ENCODE results near the gene NKX2-3. TPM values are rescaled to one million over a fixed set of nuclear protein-coding genes. Genes with fewer than 3 reads are reported as not detected.

NKX2-3 gene
- total and polyA plus RNA-seq, 10 donors = 10.8 to 69.1 (median 31.1) TPM

DNA sequence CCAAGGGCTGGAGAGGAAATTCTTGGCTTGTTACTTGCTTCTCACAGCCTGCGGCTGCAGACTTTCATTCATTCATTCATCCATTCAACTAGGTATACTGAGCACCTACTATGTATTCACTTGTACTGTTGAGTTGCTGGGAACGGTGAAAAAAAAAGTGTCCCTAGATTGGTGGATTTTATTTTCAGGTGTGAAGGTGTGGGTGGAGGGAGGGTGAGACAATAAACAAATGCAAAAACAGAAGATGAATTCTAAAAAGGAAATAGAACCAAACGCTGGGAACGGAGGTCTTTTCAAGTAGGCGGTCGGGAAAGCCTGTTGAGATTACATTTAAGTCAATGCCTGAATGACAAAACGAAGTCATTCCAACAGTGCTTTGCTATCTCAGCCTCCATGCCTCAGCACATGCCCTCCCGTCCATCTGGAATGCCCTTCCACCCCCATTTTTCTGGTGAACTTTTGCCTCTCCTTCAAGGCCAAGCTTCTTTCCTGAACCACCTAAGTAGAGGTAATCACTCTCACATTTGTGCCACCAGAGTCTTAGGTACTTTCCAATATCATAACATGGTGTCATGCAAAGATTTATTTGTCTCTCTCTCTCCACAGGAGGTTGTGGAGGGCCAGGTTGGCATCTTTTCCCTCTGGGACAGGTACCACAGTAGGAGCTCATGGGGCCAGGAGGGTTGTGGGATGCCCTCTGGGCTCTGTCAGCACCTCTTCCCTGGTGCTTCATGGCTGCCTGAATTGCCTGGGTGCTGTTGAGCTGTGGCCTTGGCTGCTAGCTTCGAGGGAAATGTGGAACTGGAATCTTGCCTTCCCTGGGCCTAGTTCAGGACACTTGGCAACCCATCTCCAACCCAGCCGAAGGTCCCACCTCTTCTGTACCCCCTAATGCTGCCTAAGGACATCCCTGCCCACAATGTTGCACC, 5.5 kb downstream of the NKX2-3 start:
- 53 to 79% (median 68%) methylated on average over 10 of the region's 10 CpGs for WGBS, 5 donors
- intact Hi-C loops (cut with DNase I; ENCODE audit: low total_unique reads) = loop anchor here (10.0 kb wide), 1 partner anchor 103 kb away; the partner anchor contains the start of gene GOT1
- H3K4me1 ChIP-seq = peaks cover 17 to 85% (median 62%) of the 10 kb centered on the region in 6 donors
- H3K27ac ChIP-seq = peak overlapping the region; percentile 35 to 95 (median 84)
- peaks cover 0 to 18% (median 0%) of the 10 kb centered on the region in 6 donors for H3K36me3 ChIP-seq
- peaks cover 0 to 100% (median 65%) of the 10 kb centered on the region in 7 donors for H3K27me3 ChIP-seq (replicated peaks in 1 of 7)
- TF ChIP-seq, protein P1, sequence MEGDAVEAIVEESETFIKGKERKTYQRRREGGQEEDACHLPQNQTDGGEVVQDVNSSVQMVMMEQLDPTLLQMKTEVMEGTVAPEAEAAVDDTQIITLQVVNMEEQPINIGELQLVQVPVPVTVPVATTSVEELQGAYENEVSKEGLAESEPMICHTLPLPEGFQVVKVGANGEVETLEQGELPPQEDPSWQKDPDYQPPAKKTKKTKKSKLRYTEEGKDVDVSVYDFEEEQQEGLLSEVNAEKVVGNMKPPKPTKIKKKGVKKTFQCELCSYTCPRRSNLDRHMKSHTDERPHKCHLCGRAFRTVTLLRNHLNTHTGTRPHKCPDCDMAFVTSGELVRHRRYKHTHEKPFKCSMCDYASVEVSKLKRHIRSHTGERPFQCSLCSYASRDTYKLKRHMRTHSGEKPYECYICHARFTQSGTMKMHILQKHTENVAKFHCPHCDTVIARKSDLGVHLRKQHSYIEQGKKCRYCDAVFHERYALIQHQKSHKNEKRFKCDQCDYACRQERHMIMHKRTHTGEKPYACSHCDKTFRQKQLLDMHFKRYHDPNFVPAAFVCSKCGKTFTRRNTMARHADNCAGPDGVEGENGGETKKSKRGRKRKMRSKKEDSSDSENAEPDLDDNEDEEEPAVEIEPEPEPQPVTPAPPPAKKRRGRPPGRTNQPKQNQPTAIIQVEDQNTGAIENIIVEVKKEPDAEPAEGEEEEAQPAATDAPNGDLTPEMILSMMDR (IDR thresholded peaks at IDR 0.05 in 8 of 11, conservative IDR thresholded peaks at IDR 0.05 in 3 of 11) = no peak
- no peak for TF ChIP-seq POLR2AphosphoS5 (IDR thresholded peaks at IDR 0.05)
- TF ChIP-seq POLR2A (IDR thresholded peaks at IDR 0.05) = no peak
- peak overlapping the region in 6 of 8 donors; percentile 19 to 77 (median 58) for H3K4me3 ChIP-seq
- H3K9me3 ChIP-seq = no peaks in the 10 kb centered on the region
- DNase-seq = no peak

DNA sequence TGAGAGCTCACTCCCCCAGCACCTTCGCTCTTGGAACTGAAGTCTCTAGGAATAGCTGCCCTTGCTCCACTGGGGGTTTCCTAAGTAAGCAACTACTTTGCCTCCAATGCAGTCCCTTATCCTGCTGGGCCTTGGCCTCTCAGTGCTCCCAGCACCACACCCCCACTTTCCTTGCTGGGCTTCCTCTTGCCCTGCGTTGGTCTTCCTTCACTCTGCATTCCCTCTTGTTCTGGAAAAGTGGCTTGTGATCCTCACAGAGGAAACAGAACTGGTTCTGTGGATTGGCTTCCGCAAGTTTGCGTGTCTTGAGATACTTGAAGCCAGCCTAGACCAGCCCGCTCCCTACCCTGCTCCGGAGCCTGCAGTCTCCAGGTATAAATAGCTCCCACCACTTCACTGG, 6.4 kb downstream of the NKX2-3 start:
- TF ChIP-seq POLR2AphosphoS5 (IDR thresholded peaks at IDR 0.05) = peak in 1 of 3 donors; percentile 63
- no peak for TF ChIP-seq POLR2A (IDR thresholded peaks at IDR 0.05)
- TF ChIP-seq, protein P1 (IDR thresholded peaks at IDR 0.05 in 8 of 11, conservative IDR thresholded peaks at IDR 0.05 in 3 of 11) = no peak
- Histone ChIP-seq H3K9me3 (no peaks in the 10 kb centered on the region), H3K4me3 (peak overlapping the region in 2 of 8 donors; percentile 5 to 77), H3K27me3 (replicated peaks in 1 of 7) (peaks cover 0 to 93% (median 56%) of the 10 kb centered on the region in 7 donors), H3K4me1 (peaks cover 17 to 76% (median 58%) of the 10 kb centered on the region in 6 donors), H3K27ac (peak overlapping the region; percentile 40 to 95 (median 84)), H3K36me3 (peaks cover 0 to 18% (median 0%) of the 10 kb centered on the region in 6 donors)
- intact Hi-C loops (cut with DNase I; ENCODE audit: low total_unique reads) = loop anchor here (10.0 kb wide), 1 partner anchor 104 kb away; the partner anchor contains the start of gene GOT1
- no peak for DNase-seq
- 70 to 84% (median 73%) methylated on average over 6 of the region's 6 CpGs for WGBS, 5 donors

DNA sequence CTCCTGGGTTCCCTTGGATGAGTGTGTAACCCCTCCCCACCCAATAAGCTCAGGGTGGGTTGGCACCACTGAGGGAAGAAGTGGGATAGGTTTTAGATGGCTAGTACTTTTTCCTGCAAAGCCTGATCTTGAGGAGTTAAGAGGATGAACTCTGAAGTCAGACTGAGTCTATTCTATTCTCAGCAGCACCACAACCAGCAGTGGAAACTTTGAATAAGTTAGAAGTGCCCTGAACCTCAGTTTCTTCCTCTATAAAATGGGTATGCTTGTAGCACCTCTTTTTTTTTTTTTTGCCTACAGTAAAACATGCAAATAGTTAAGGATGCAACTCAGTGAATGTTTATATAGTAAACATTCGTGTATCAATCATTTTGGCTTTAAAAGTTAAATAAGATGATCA, 7.1 kb downstream of the NKX2-3 start:
- peaks cover 0 to 92% (median 49%) of the 10 kb centered on the region in 7 donors for H3K27me3 ChIP-seq (replicated peaks in 1 of 7)
- no peaks in the 10 kb centered on the region for H3K9me3 ChIP-seq
- WGBS, 5 donors = 25 to 50% (median 30%) methylated on average over 1 of the region's 1 CpG
- intact Hi-C loops (cut with DNase I; ENCODE audit: low total_unique reads) = loop anchor here (10.0 kb wide), 2 partner anchors 55 to 105 kb away; partner anchors contain the start of gene GOT1
- H3K4me3 ChIP-seq = peak overlapping the region in 2 of 8 donors; percentile 36 to 62
- TF ChIP-seq POLR2AphosphoS5 (IDR thresholded peaks at IDR 0.05) = no peak
- no peak for TF ChIP-seq POLR2A (IDR thresholded peaks at IDR 0.05)
- TF ChIP-seq, protein P1 (IDR thresholded peaks at IDR 0.05 in 8 of 11, conservative IDR thresholded peaks at IDR 0.05 in 3 of 11) = no peak
- H3K4me1 ChIP-seq = peaks cover 15 to 69% (median 52%) of the 10 kb centered on the region in 6 donors
- H3K36me3 ChIP-seq = peaks cover 0 to 18% (median 0%) of the 10 kb centered on the region in 6 donors
- DNase-seq = no peak
- H3K27ac ChIP-seq = peak overlapping the region in 5 of 8 donors; percentile 41 to 95 (median 86)
